ENCODE results near the gene GRM1. TPM values are rescaled to one million over a fixed set of nuclear protein-coding genes. Genes with fewer than 3 reads are reported as not detected.

Gene GRM1
- total and polyA plus RNA-seq, 9 of the 15 experiments (the other 6 are each of a cell fraction or from before 2014, with no cell fraction given) = not detected

DNA sequence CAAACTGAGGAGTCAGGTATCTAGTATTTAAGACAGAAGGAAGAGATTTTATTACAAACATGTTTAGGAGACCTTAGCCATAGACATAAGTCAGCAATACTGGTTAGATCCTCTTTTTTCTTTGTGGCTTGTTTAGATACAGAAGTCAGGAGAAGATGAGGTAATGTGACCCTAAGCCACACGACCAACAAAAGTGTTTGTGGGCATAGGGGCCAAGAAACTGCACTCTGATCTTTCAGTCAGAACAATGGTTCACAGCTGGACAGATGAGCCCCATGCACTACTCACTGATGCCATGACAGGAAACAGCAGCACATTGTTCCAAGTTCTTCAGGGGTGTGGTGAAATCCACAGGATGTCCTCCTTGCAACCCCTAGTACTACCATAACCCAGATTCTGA is 276.2 kb downstream of the GRM1 start:
- Histone ChIP-seq H3K4me2 (ENCODE audit: insufficient read depth, low read length) (no peak overlapping the region), H3K9ac (ENCODE audit: insufficient read depth in 1 of 2, low read depth in 2 of 2, low read length in 2 of 2) (no peak overlapping the region), H3K4me3 (no peak overlapping the region), H3K27me3 (ENCODE audit: control insufficient read depth in 2 of 2, insufficient read depth in 2 of 2, low read length in 2 of 2) (no peaks in the 10 kb centered on the region), H4K20me1 (replicated peaks; ENCODE audit: control insufficient read depth, insufficient read depth, low read length) (no peaks in the 10 kb centered on the region), H2AFZ (ENCODE audit: low read depth, low read length) (no peak overlapping the region), H3K36me3 (ENCODE audit: control insufficient read depth, insufficient read depth, low read length) (no peaks in the 10 kb centered on the region), H3K27ac (ENCODE audit: extremely low read depth, low read depth, low read length) (no peak overlapping the region), H3K79me2 (ENCODE audit: control insufficient read depth, insufficient read depth, low read length) (no peaks in the 10 kb centered on the region), H3K9me3 (replicated peaks; ENCODE audit: control insufficient read depth, insufficient read depth, low read depth, low read length) (no peaks in the 10 kb centered on the region), H3K9me1 (ENCODE audit: control insufficient read depth, insufficient read depth, low read length) (no peaks in the 10 kb centered on the region), H3K4me1 (replicated peaks in 1 of 2; ENCODE audit: control insufficient read depth in 2 of 2, insufficient read depth in 2 of 2, low read length in 2 of 2) (no peaks in the 10 kb centered on the region)
- TF ChIP-seq ZNF551 (CRISPR knock-in tag; IDR thresholded peaks at IDR 0.05) (no peak), NR2C2 (CRISPR knock-in tag; IDR thresholded peaks at IDR 0.05) (no peak), NR2C2 (tag; IDR thresholded peaks at IDR 0.05) (peak; percentile 26; the same call in 1 of the 2 replicates)
- in situ Hi-C loops (cut with MboI) (no loop called here), intact Hi-C loops (cut with micrococcal nuclease) (no loop called here)
- no peak for ATAC-seq
- CTCF ChIA-PET (ENCODE audit: low intra/inter-chr PET ratio) = no interaction called here
- no peak for FAIRE-seq
- no peak for DNase-seq (ENCODE audit: extremely low read depth in 1 of 4, low spot score in 3 of 4)
- POLR2A ChIA-PET = no interaction called here
- WGBS (ENCODE audit: insufficient coverage, low coverage, missing lambda C conversion rate) = 0% methylated on average over 1 of the region's 1 CpG
- BruUV-seq (replicated peaks) = no TSS peak

DNA sequence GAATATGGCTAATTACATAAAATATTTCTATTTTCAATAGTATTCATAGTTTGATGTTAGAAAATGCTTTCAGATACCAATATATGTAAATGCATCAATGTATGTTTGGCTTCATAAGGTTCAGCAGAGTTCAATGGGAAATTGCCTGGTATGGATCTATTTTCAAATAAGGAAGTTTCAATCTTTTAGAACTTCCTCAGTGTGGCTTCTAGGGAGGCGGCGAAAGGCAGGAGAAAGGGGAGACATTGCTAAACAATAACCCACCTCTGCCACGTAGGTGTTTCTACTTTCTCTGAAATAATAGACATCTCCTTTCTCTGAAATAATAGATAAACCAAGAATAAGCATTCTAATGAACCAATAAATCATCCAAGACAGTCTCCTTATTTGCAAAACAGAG is 277.1 kb downstream of the GRM1 start:
- in situ Hi-C loops (cut with MboI) = no loop called here
- WGBS (ENCODE audit: insufficient coverage, low coverage, missing lambda C conversion rate) = 0% methylated on average over 3 of the region's 3 CpGs
- TF ChIP-seq E2F3 (CRISPR knock-in tag; IDR thresholded peaks at IDR 0.05) (no peak), MTA1 (IDR thresholded peaks at IDR 0.05; ENCODE audit: borderline replicate concordance) (no peak), COPS2 (conservative IDR thresholded peaks at IDR 0.05) (no peak), PML (IDR thresholded peaks at IDR 0.05; ENCODE audit: low read length) (no peak), CBFA2T2 (conservative IDR thresholded peaks at IDR 0.05) (no peak)
- TF ChIP-seq, protein P1, sequence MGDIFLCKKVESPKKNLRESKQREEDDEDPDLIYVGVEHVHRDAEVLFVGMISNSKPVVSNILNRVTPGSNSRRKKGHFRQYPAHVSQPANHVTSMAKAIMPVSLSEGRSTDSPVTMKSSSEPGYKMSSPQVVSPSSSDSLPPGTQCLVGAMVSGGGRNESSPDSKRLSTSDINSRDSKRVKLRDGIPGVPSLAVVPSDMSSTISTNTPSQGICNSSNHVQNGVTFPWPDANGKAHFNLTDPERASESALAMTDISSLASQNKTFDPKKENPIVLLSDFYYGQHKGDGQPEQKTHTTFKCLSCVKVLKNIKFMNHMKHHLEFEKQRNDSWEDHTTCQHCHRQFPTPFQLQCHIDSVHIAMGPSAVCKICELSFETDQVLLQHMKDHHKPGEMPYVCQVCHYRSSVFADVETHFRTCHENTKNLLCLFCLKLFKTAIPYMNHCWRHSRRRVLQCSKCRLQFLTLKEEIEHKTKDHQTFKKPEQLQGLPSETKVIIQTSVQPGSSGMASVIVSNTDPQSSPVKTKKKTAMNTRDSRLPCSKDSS (IDR thresholded peaks at IDR 0.05; ENCODE audit: low read depth, partially characterized antibody) = no peak
- TF ChIP-seq, protein P2, sequence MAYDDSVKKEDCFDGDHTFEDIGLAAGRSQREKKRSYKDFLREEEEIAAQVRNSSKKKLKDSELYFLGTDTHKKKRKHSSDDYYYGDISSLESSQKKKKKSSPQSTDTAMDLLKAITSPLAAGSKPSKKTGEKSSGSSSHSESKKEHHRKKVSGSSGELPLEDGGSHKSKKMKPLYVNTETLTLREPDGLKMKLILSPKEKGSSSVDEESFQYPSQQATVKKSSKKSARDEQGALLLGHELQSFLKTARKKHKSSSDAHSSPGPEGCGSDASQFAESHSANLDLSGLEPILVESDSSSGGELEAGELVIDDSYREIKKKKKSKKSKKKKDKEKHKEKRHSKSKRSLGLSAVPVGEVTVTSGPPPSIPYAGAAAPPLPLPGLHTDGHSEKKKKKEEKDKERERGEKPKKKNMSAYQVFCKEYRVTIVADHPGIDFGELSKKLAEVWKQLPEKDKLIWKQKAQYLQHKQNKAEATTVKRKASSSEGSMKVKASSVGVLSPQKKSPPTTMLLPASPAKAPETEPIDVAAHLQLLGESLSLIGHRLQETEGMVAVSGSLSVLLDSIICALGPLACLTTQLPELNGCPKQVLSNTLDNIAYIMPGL (CRISPR knock-in tag; IDR thresholded peaks at IDR 0.05) = no peak
- TF ChIP-seq, protein P3, sequence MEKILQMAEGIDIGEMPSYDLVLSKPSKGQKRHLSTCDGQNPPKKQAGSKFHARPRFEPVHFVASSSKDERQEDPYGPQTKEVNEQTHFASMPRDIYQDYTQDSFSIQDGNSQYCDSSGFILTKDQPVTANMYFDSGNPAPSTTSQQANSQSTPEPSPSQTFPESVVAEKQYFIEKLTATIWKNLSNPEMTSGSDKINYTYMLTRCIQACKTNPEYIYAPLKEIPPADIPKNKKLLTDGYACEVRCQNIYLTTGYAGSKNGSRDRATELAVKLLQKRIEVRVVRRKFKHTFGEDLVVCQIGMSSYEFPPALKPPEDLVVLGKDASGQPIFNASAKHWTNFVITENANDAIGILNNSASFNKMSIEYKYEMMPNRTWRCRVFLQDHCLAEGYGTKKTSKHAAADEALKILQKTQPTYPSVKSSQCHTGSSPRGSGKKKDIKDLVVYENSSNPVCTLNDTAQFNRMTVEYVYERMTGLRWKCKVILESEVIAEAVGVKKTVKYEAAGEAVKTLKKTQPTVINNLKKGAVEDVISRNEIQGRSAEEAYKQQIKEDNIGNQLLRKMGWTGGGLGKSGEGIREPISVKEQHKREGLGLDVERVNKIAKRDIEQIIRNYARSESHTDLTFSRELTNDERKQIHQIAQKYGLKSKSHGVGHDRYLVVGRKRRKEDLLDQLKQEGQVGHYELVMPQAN (IDR thresholded peaks at IDR 0.05; ENCODE audit: borderline replicate concordance) = no peak

More for the DNA sequence above, 277.1 kb downstream of the GRM1 start:
- Histone ChIP-seq H3K27me3 (ENCODE audit: control insufficient read depth in 2 of 2, insufficient read depth in 2 of 2, low read length in 2 of 2) (no peaks in the 10 kb centered on the region), H2AFZ (ENCODE audit: low read depth, low read length) (no peak overlapping the region), H3K4me3 (no peak overlapping the region), H3K36me3 (ENCODE audit: control insufficient read depth, insufficient read depth, low read length) (no peaks in the 10 kb centered on the region), H3K27ac (ENCODE audit: extremely low read depth, low read depth, low read length) (no peak overlapping the region), H3K9me3 (replicated peaks; ENCODE audit: control insufficient read depth, insufficient read depth, low read depth, low read length) (no peaks in the 10 kb centered on the region), H3K79me2 (ENCODE audit: control insufficient read depth, insufficient read depth, low read length) (no peaks in the 10 kb centered on the region), H3K9ac (ENCODE audit: insufficient read depth in 1 of 2, low read depth in 2 of 2, low read length in 2 of 2) (no peak overlapping the region), H4K20me1 (replicated peaks; ENCODE audit: control insufficient read depth, insufficient read depth, low read length) (no peaks in the 10 kb centered on the region), H3K4me1 (replicated peaks in 1 of 2; ENCODE audit: control insufficient read depth in 2 of 2, insufficient read depth in 2 of 2, low read length in 2 of 2) (no peaks in the 10 kb centered on the region), H3K9me1 (ENCODE audit: control insufficient read depth, insufficient read depth, low read length) (no peaks in the 10 kb centered on the region), H3K4me2 (ENCODE audit: insufficient read depth, low read length) (no peak overlapping the region)
- POLR2A ChIA-PET = no interaction called here
- intact Hi-C loops (cut with micrococcal nuclease) = no loop called here
- BruUV-seq (replicated peaks) = no TSS peak
- DNase-seq (ENCODE audit: extremely low read depth in 1 of 4, low spot score in 3 of 4) (no peak), FAIRE-seq (no peak), ATAC-seq (no peak)
- CTCF ChIA-PET (ENCODE audit: low intra/inter-chr PET ratio) = no interaction called here
